Measurements from ENCODE around the gene OR5B12. TPM values are rescaled to one million over a fixed set of nuclear protein-coding genes. Genes with fewer than 3 reads are reported as not detected.

The OR5B12 gene
- total RNA-seq, 1 experiment from 2014 or later = not detected

DNA sequence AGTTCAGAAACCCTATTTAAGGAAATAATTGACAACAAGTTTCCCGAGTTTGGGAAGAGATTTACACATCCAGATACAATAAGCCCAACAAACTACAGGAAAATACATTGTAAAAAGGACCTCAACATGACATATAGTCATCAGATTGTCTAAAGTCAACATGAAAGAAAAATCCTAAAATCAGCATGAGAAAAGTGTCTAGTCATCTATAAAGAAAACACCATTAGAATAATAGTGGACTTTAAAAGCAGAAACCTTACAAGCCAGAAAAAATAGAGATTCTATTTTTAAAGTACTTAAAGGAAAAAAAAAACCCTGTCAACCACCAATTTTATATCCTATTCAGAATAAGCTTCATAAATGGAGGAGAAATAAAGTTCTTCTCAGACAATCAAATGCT lies 12.8 kb downstream of the OR5B12 start:
- RAD21 ChIA-PET (ENCODE audit: low non-redundant PET in 1 of 2, low total read pairs in 2 of 2, uncharacterized antibody in 2 of 2, unreplicated experiment in 2 of 2) = no interaction called here
- no TSS peak for BruUV-seq (replicated peaks)
- TF ChIP-seq ZFX (IDR thresholded peaks at IDR 0.05) = no peak
- Histone ChIP-seq H3K9ac (ENCODE audit: low read length) (no peak overlapping the region), H3K9me3 (ENCODE audit: control insufficient read depth in 1 of 2, insufficient read depth in 1 of 2, low read depth in 1 of 2, low read length in 2 of 2) (no peaks in the 10 kb centered on the region), H2AFZ (ENCODE audit: low read depth, low read length, poor library complexity, severe bottlenecking) (no peak overlapping the region), H3K27me3 (ENCODE audit: insufficient read depth, low read length) (no peaks in the 10 kb centered on the region), H3K4me2 (ENCODE audit: low read length) (no peak overlapping the region), H3K4me3 (replicated peaks in 1 of 2; ENCODE audit: low read depth in 1 of 2, low read length in 2 of 2) (no peak overlapping the region), H4K20me1 (ENCODE audit: insufficient read depth) (no peaks in the 10 kb centered on the region), H3K27ac (ENCODE audit: low read depth, low read length) (no peak overlapping the region), H3K79me2 (ENCODE audit: insufficient read depth, low read length) (no peaks in the 10 kb centered on the region), H3K36me3 (ENCODE audit: control insufficient read depth in 1 of 2, insufficient read depth in 2 of 2, low read length in 2 of 2) (no peaks in the 10 kb centered on the region), H3K9me2 (ENCODE audit: insufficient read depth) (no peaks in the 10 kb centered on the region), H3K4me1 (ENCODE audit: control insufficient read depth in 1 of 2, insufficient read depth in 2 of 2, low read length in 2 of 2) (no peaks in the 10 kb centered on the region)
- DNase-seq (ENCODE audit: low read depth, low spot score) (no peak), ATAC-seq (no peak)
- intact Hi-C loops (cut with micrococcal nuclease) = no loop called here
- CTCF ChIA-PET = no interaction called here
- POLR2A ChIA-PET = no interaction called here

DNA sequence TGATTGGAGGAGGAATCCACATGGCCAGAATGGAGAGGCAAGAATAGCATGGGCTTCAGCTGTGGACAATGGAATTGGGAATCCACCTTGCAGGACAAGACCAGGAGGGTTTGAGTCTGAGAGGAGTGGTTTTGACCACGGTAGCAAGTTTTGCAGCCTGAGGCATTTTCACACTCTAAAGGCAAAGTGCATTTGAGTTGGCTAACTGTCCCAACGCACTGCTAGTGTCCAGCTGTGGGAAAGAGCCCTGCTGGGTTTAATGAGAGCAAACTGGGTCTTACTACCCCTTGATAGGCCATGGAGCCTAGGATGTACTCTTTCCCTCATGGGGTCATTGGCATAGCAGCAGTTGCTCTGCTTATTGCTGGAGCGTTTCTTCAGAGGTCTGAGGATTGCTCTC lies 14.0 kb downstream of the OR5B12 start, which contains the start of gene OR5B2:
Gene OR5B2 (minus strand): TSS at position 101 of the 400 bp plus-strand sequence. CDS start 4,860 bp downstream, outside the sequence.
- Histone ChIP-seq H3K9me2 (ENCODE audit: insufficient read depth) (no peaks in the 10 kb centered on the region), H3K4me2 (ENCODE audit: low read length) (no peak within 1 kb of the TSS), H3K4me3 (replicated peaks in 1 of 2; ENCODE audit: low read depth in 1 of 2, low read length in 2 of 2) (no peak within 1 kb of the TSS), H4K20me1 (ENCODE audit: insufficient read depth) (no peaks in the 10 kb centered on the region), H3K9me3 (ENCODE audit: control insufficient read depth in 1 of 2, insufficient read depth in 1 of 2, low read depth in 1 of 2, low read length in 2 of 2) (no peaks in the 10 kb centered on the region), H3K36me3 (ENCODE audit: control insufficient read depth in 1 of 2, insufficient read depth in 2 of 2, low read length in 2 of 2) (no peaks in the 10 kb centered on the region), H3K9ac (ENCODE audit: low read length) (no peak within 1 kb of the TSS), H2AFZ (ENCODE audit: low read depth, low read length, poor library complexity, severe bottlenecking) (no peak within 1 kb of the TSS), H3K4me1 (ENCODE audit: control insufficient read depth in 1 of 2, insufficient read depth in 2 of 2, low read length in 2 of 2) (no peaks in the 10 kb centered on the region), H3K27ac (ENCODE audit: low read depth, low read length) (no peak within 1 kb of the TSS), H3K27me3 (ENCODE audit: insufficient read depth, low read length) (no peaks in the 10 kb centered on the region), H3K79me2 (ENCODE audit: insufficient read depth, low read length) (no peaks in the 10 kb centered on the region)
- RAD21 ChIA-PET (ENCODE audit: low non-redundant PET in 1 of 2, low total read pairs in 2 of 2, uncharacterized antibody in 2 of 2, unreplicated experiment in 2 of 2) = no interaction called here
- POLR2A ChIA-PET = no interaction called here
- no TSS peak for BruUV-seq (replicated peaks)
- DNase-seq (ENCODE audit: low read depth, low spot score) (no peak), ATAC-seq (no peak)
- CTCF ChIA-PET = no interaction called here
- intact Hi-C loops (cut with micrococcal nuclease) = no loop called here
- TF ChIP-seq TCF7L2 (IDR thresholded peaks at IDR 0.05; ENCODE audit: borderline replicate concordance, extremely low read depth, insufficient read depth, insufficient read length) = no peak
- no peak for TF ChIP-seq ZNF274 (IDR thresholded peaks at IDR 0.05; ENCODE audit: low read depth, low read length)
- TF ChIP-seq ATF3 (IDR thresholded peaks at IDR 0.05) = no peak
- TF ChIP-seq SRF (IDR thresholded peaks at IDR 0.05; ENCODE audit: low read depth) = no peak
- TF ChIP-seq EZH2phosphoT487 (IDR thresholded peaks at IDR 0.05; ENCODE audit: borderline replicate concordance) = no peak
- TF ChIP-seq CEBPB (IDR thresholded peaks at IDR 0.05; ENCODE audit: low read depth) = no peak
- no peak for TF ChIP-seq EGR1 (IDR thresholded peaks at IDR 0.05; ENCODE audit: low read depth)
- no peak for TF ChIP-seq POLR2A (IDR thresholded peaks at IDR 0.05; ENCODE audit: borderline replicate concordance, extremely low read depth, insufficient read depth, insufficient read length)
- no peak for TF ChIP-seq POLR2AphosphoS5 (IDR thresholded peaks at IDR 0.05; ENCODE audit: low read depth, low read length)
- TF ChIP-seq, protein P1, sequence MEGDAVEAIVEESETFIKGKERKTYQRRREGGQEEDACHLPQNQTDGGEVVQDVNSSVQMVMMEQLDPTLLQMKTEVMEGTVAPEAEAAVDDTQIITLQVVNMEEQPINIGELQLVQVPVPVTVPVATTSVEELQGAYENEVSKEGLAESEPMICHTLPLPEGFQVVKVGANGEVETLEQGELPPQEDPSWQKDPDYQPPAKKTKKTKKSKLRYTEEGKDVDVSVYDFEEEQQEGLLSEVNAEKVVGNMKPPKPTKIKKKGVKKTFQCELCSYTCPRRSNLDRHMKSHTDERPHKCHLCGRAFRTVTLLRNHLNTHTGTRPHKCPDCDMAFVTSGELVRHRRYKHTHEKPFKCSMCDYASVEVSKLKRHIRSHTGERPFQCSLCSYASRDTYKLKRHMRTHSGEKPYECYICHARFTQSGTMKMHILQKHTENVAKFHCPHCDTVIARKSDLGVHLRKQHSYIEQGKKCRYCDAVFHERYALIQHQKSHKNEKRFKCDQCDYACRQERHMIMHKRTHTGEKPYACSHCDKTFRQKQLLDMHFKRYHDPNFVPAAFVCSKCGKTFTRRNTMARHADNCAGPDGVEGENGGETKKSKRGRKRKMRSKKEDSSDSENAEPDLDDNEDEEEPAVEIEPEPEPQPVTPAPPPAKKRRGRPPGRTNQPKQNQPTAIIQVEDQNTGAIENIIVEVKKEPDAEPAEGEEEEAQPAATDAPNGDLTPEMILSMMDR (IDR thresholded peaks at IDR 0.05 in 2 of 3, conservative IDR thresholded peaks at IDR 0.05 in 1 of 3; ENCODE audit: borderline replicate concordance in 1 of 3, insufficient read depth in 1 of 3, low read depth in 2 of 3, low read length in 2 of 3) = no peak
- no peak for TF ChIP-seq SP1 (IDR thresholded peaks at IDR 0.05; ENCODE audit: low read depth)
- TF ChIP-seq, protein P2, sequence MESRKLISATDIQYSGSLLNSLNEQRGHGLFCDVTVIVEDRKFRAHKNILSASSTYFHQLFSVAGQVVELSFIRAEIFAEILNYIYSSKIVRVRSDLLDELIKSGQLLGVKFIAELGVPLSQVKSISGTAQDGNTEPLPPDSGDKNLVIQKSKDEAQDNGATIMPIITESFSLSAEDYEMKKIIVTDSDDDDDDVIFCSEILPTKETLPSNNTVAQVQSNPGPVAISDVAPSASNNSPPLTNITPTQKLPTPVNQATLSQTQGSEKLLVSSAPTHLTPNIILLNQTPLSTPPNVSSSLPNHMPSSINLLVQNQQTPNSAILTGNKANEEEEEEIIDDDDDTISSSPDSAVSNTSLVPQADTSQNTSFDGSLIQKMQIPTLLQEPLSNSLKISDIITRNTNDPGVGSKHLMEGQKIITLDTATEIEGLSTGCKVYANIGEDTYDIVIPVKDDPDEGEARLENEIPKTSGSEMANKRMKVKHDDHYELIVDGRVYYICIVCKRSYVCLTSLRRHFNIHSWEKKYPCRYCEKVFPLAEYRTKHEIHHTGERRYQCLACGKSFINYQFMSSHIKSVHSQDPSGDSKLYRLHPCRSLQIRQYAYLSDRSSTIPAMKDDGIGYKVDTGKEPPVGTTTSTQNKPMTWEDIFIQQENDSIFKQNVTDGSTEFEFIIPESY (IDR thresholded peaks at IDR 0.05; ENCODE audit: extremely low read depth, insufficient replicate concordance, low read length) = no peak
- no peak for TF ChIP-seq EZH2 (IDR thresholded peaks at IDR 0.05)
- TF ChIP-seq ZFX (IDR thresholded peaks at IDR 0.05) = no peak
- TF ChIP-seq SIN3A (IDR thresholded peaks at IDR 0.05; ENCODE audit: low read depth) = no peak
